Ovary (tissue), 9 donors: ENCODE measurements around the gene PSMG3. TPM values are rescaled to one million over a fixed set of nuclear protein-coding genes. Genes with fewer than 3 reads are reported as not detected.
"Not testable (repeated sequence)": the region's sequence is repeated elsewhere in the genome, so short reads cannot be mapped to it uniquely, and the experiment has no call there.

Experiments used
- DNase-seq, 5 donors: peaks; one replicate each; pipeline ENCODE4 v3.0.0-alpha.2; 2019 to 2020
- H3K27ac ChIP-seq, 2 donors: fragments of 200-600 bp; one replicate each; pipeline versions ENCODE4 v1.5.1 to v1.8.0; 2019 to 2022
- H3K27me3 ChIP-seq: fragments of 200-600 bp; one replicate; pipeline ENCODE4 v1.8.0; 2022
- H3K36me3 ChIP-seq: fragments of 200-600 bp; sonication (generic); one replicate; pipeline ENCODE4 v1.5.1; 2019
- H3K4me1 ChIP-seq: one replicate; pipeline ENCODE4 v1.8.1; 2013; ENCODE audit warnings: mild to moderate bottlenecking, moderate library complexity; ENCODE audit not compliant: insufficient read depth
- H3K4me3 ChIP-seq: fragments of 200-600 bp; sonication (generic); one replicate; pipeline ENCODE4 v1.5.1; 2017
- H3K9me3 ChIP-seq, 2 donors: fragments of 200-600 bp in 1 of 2; sonication (generic) in 1 of 2; one replicate each; pipeline versions ENCODE4 v1.5.1 to v1.8.1; 2013 to 2019; ENCODE audit warnings: mild to moderate bottlenecking in 1 of 2, moderate library complexity in 1 of 2
- EP300 ChIP-seq: sonication (generic); formaldehyde crosslinking; IDR thresholded peaks from one replicate; pipeline ENCODE4 v1.6.1; 2017; ENCODE audit warnings: antibody characterized with exemption
- POLR2A ChIP-seq: fragments of 450-650 bp; IDR thresholded peaks from one replicate; pipeline ENCODE4 v1.6.1; 2017; ENCODE audit warnings: antibody characterized with exemption, mild to moderate bottlenecking, moderate library complexity
- WGBS, 3 donors: extraction: QIAGEN DNeasy Blood & Tissue Kit in 1 of 3; methylation state at CpG; one replicate each; pipeline versions ENCODE4 v1.1.5 to v1.1.7; 2013 to 2017; 5-methylcytosine and 5-hydroxymethylcytosine counted together
- intact Hi-C, 4 donors: fragments of 100-400 bp; cut with DNase I; formaldehyde crosslinking; loops; one replicate each; pipeline versions ENCODE4 v1.11.0 to v1.15.1; 2022 to 2023
- polyA plus RNA-seq, 2 donors: library from polyadenylated mRNA; stranded (reverse); fragments of 200-250 nt in 1 of 2; fragments of 350-450 nt in 1 of 2; fragmentation: Illumina TruSeq in 1 of 2; extraction: RNeasy Lipid Tissue Mini Kit (QIAGEN cat#74804) in 1 of 2; gene quantifications; one replicate each; pipeline ENCODE4 v1.2.3, GENCODE V29; 2013 to 2014
- total RNA-seq, 7 donors: library from RNA; depleted of rRNA in 2 of 7; stranded (reverse); fragments of >200 nt in 2 of 7; fragmentation: NEBNext Ultra II Directional in 3 of 7; extraction: Animal tissue kit (Norgen Biotek cat#: 25700) in 3 of 7; gene quantifications; one replicate each; pipeline versions ENCODE4 v1.1.0 to v1.2.4, GENCODE V29; 2016 to 2023
- TF ChIP-seq, protein P1 (sequence below), 3 donors: fragments of 450-650 bp in 2 of 3; fragments of 200-600 bp in 1 of 3; IDR thresholded peaks; one replicate each; pipeline versions ENCODE4 v1.5.1 to v1.8.0; 2016 to 2022; ENCODE audit warnings: antibody characterized with exemption in 3 of 3, mild to moderate bottlenecking in 1 of 3
- donor health status: DM: no; HTN: no; CAD: no; lungs with moderate emphysema.
- donor health status: DM: no; HTN: no; CAD: no.
- donor health status: Bipolar disorder and iron deficiency.
- donor health status: DM: yes; HTN: yes; CAD: no.
- donor health status: DM: no; HTN: no; CAD: no.
- donor health status: DM: yes; HTN: yes; CAD: no.

PSMG3 gene
- total and polyA plus RNA-seq, 9 donors: 12.7 to 34.5 (median 18.6) TPM

DNA sequence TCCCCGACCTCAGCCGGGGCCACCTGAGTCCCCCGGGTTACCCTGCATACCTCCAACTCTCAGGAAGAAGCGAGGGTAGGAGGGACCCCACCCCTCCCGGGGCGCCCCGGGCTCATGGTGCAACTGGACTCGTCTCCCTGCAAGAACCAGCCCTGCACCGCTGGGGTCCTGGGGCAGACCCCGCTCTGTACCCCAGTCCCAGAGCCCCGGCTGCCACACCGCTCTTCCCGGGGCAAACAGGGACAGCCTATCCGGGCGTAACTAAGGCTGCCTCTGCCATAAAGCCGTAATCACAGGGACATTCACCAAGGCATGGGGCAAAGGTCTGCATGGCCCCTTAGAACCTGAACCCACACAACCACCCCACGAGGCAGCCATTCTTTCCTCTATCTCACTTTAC is 46.0 kb downstream of the PSMG3 start:
- TF ChIP-seq EP300 (no peak), POLR2A (no peak)
- TF ChIP-seq, protein P1, sequence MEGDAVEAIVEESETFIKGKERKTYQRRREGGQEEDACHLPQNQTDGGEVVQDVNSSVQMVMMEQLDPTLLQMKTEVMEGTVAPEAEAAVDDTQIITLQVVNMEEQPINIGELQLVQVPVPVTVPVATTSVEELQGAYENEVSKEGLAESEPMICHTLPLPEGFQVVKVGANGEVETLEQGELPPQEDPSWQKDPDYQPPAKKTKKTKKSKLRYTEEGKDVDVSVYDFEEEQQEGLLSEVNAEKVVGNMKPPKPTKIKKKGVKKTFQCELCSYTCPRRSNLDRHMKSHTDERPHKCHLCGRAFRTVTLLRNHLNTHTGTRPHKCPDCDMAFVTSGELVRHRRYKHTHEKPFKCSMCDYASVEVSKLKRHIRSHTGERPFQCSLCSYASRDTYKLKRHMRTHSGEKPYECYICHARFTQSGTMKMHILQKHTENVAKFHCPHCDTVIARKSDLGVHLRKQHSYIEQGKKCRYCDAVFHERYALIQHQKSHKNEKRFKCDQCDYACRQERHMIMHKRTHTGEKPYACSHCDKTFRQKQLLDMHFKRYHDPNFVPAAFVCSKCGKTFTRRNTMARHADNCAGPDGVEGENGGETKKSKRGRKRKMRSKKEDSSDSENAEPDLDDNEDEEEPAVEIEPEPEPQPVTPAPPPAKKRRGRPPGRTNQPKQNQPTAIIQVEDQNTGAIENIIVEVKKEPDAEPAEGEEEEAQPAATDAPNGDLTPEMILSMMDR (IDR thresholded peaks at IDR 0.05): no peak
- intact Hi-C loops: no loop called here
- Histone ChIP-seq H3K4me3 (no peak overlapping the region), H3K4me1 (peaks cover 1% of the 10 kb centered on the region), H3K9me3 (no peaks in the 10 kb centered on the region), H3K27ac (no peak overlapping the region), H3K36me3 (no peaks in the 10 kb centered on the region), H3K27me3 (no peaks in the 10 kb centered on the region)
- no peak for DNase-seq
- 63 to 67% (median 64%) methylated on average over 17 of the region's 17 CpGs for whole genome bisulfite sequencing, 3 donors

DNA sequence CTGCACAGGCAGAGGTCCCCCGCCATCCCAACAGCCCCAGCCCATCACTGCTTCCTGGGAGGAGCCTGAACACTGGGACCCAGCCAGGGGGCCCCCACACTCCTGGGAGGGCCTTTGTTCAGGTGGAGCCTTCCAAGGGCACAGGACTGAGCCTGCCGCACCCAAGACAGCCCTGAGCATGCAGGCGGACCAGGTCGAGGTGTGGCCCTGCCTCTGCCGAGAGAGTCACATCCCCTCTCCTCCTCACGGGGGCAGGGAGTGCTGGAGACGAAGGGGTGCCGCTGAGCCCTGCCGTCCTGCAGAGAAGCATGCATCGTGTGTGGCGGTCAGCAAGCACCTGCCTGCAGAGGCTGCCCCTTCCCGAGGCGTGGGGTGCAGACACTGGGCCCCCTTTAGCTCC is 46.6 kb downstream of the PSMG3 start:
- Histone ChIP-seq H3K36me3 (no peaks in the 10 kb centered on the region), H3K4me1 (peaks cover 1% of the 10 kb centered on the region), H3K27me3 (no peaks in the 10 kb centered on the region), H3K27ac (no peak overlapping the region), H3K9me3 (no peaks in the 10 kb centered on the region), H3K4me3 (no peak overlapping the region)
- DNase-seq: no peak
- intact Hi-C loops: no loop called here
- TF ChIP-seq, protein P1 (IDR thresholded peaks at IDR 0.05): no peak
- TF ChIP-seq EP300 (no peak), POLR2A (no peak)
- 14 to 44% (median 17%) methylated on average over 5 to 13 of the region's 13 CpGs for WGBS, 3 donors

DNA sequence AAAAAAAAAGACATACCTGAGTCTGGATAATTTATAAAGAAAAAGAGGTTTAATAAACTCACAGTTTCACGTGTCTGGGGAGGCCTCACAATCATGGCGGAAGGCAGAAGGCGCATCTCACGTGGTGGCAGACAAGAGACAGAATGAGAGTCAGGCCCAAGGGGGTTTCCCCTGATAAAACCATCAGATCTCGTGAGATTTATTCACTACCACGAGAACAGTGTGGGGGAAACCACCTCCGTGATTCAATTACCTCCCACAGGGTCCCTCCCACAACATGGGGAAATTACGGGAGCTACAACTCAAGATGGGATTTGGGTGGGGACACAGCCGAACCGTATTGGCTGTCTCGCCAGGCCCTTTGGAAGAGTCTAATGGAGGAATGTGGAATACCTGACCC is 48.4 kb downstream of the PSMG3 start:
- WGBS, 3 donors: 65 to 69% (median 68%) methylated on average over 11 of the region's 11 CpGs

DNA sequence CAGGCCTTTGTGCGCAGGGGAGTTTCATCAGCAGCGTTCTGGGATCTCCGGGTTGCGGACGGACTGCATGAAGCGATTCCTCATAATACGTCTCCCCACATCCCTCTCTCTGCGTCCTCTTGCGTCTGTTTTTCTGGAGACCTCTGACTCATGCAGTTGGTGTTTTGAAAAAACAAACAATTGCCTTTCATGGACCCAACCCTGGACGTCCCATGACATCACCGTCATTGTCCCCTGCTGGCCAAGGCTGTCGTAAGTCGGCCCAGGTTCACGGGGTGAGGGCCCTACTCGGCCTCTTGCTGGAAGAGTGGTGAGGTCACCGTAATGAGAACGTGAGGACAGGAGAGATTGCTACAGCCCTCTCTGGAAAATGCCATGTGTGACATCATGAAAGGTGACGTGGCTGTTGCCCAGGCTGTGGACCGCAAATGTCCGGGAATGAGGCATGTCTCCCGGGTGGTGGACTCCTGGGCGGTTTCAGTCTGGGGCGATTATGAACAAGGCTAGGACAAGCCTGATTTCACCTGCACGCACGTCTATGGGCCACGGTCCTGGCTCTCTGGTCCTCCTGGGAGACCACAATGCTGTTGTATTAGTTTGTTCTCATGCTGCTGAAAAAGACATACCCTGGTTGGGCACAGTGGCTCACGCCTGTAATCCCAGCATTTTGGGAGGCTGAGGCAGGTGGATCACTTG is 49.1 kb downstream of the PSMG3 start:
- 73 to 86% (median 77%) methylated on average over 27 of the region's 27 CpGs for WGBS, 3 donors
- Histone ChIP-seq H3K36me3 (no peaks in the 10 kb centered on the region), H3K27ac (no peak overlapping the region), H3K4me1 (no peaks in the 10 kb centered on the region), H3K9me3 (no peaks in the 10 kb centered on the region), H3K27me3 (no peaks in the 10 kb centered on the region), H3K4me3 (no peak overlapping the region)
- DNase-seq: no peak
- TF ChIP-seq, protein P1 (IDR thresholded peaks at IDR 0.05): no peak
- TF ChIP-seq POLR2A (no peak), EP300 (no peak)
- intact Hi-C loops: no loop called here

More for the DNA sequence above, 48.4 kb downstream of the PSMG3 start:
- no peak for DNase-seq
- Histone ChIP-seq H3K4me1 (peaks cover under 1% of the 10 kb centered on the region), H3K4me3 (no peak overlapping the region), H3K27ac (no peak overlapping the region), H3K9me3 (no peaks in the 10 kb centered on the region), H3K36me3 (no peaks in the 10 kb centered on the region), H3K27me3 (no peaks in the 10 kb centered on the region)
- intact Hi-C loops: no loop called here
- TF ChIP-seq EP300 (no peak), POLR2A (no peak)
- TF ChIP-seq, protein P1 (IDR thresholded peaks at IDR 0.05): no peak

DNA sequence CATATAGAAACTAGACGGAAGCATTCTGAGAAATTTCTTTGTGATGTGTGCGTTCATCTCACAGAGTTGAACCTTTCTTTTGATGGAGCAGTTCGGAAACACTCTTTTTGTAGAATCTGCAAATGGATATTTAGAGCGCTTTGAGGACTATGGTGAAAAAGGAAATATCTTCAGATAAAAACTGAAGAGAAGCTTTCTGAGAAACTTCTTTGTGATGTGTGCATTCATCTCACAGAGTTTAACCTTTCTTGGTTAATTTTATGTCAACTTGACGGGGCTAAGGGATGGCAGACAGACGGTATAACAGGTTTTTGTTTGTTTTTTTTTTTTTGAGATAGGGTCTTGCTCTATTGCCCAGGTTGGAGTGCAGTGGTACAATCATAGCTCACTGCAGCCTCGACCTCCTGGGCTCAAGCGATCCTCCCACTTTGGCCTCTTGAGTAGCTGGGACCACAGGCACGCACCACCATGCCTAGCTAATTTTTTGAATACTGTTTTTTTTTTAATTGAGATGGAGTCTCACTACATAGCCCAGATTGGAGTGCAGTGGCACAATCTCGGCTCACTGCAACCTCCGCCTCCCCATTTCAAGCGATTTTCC is 50.4 kb downstream of the PSMG3 start:
- H3K9me3 ChIP-seq, intact Hi-C loops, H3K27ac ChIP-seq, H3K4me3 ChIP-seq, DNase-seq, H3K27me3 ChIP-seq, H3K4me1 ChIP-seq, H3K36me3 ChIP-seq: not testable (repeated sequence)
- 89 to 91% (median 89%) methylated on average over 12 of the region's 12 CpGs for WGBS, 3 donors
